ENCODE data around the gene IDE. TPM values are rescaled to one million over a fixed set of nuclear protein-coding genes. Genes with fewer than 3 reads are reported as not detected.

IDE gene
- total and polyA plus RNA-seq, 2 of the 13 experiments (the other 11 are each of a cell fraction or from before 2014, with no cell fraction given), result 16.1 to 52.1 TPM

- TF ChIP-seq ZNF710 (CRISPR knock-in tag; IDR thresholded peaks at IDR 0.05; ENCODE audit: borderline replicate concordance) (no peak), PHF8 (CRISPR knock-in tag; IDR thresholded peaks at IDR 0.05) (no peak), KLF15 (CRISPR knock-in tag; IDR thresholded peaks at IDR 0.05; ENCODE audit: borderline replicate concordance) (no peak), TBX2 (CRISPR knock-in tag; IDR thresholded peaks at IDR 0.05; ENCODE audit: borderline replicate concordance) (no peak), ZNF737 (CRISPR knock-in tag; IDR thresholded peaks at IDR 0.05; ENCODE audit: borderline replicate concordance) (no peak), CHD2 (IDR thresholded peaks at IDR 0.05; ENCODE audit: low read depth, low read length) (no peak), DMTF1 (CRISPR knock-in tag; IDR thresholded peaks at IDR 0.05) (no peak), ZNF513 (CRISPR knock-in tag; conservative IDR thresholded peaks at IDR 0.05) (no peak)
These were observed 42.9 kb downstream of the IDE start (continued) for GRCh38 chr10:92530891-92531535.

Data from HepG2 (cell line).